NCI-H345 treated with DMSO at 0.1 percent for 48 hours (cell line): ENCODE data around the gene SETD1A.
"Not testable (repeated sequence)": the region's sequence is repeated elsewhere in the genome, so short reads cannot be mapped to it uniquely, and the experiment has no call there.

Experiments used
- DNase-seq: peaks from one replicate; lab custom pipeline; 2025; ENCODE audit not compliant: unreplicated experiment; lab: John Stamatoyannopoulos, UW

SETD1A gene

GRCh38 chr16:30997725-30998711 lies 40.5 kb downstream of the SETD1A start:
- DNase-seq = no peak

- DNase-seq = no peak
Observed at GRCh38 chr16:30998852-30999761, 41.6 kb downstream of the SETD1A start.

DNA sequence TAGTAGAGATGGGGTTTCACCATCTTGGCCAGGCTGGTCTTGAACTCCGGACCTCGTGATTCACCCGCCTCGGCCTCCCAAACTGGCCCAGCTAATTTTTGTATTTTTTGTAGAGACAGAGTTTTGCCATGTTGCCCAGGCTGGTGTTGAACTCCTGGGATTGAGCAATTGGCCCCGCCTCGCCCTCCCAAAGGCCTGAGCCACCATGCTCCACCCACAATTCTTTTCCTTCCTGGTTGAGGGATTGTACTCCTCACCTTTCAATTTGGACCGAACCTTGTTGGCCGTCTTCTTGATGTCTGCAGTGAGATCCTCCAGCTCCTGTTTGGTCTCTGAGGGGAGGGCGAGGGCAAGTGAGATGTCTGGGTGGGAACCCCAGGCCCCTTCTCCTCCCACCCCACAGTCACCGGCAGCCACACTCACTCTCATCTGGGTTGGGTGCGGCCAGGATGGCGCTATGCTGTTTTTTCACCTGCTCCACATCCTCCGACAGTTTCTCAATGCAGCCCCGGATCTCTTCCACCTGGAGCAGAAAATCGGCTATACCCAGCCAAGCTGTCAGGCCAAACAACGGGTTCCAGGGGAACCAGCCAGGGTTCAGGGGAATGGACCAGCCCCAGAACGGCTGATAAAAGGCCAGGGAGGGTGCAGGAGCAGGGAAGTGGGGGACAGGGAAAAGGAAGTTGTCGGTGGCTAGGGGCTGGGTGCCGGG lies 43.3 kb downstream of the SETD1A start:
- no peak for DNase-seq

- DNase-seq = no peak
Observed at GRCh38 chr16:31001507-31002249, 44.1 kb downstream of the SETD1A start.

DNA sequence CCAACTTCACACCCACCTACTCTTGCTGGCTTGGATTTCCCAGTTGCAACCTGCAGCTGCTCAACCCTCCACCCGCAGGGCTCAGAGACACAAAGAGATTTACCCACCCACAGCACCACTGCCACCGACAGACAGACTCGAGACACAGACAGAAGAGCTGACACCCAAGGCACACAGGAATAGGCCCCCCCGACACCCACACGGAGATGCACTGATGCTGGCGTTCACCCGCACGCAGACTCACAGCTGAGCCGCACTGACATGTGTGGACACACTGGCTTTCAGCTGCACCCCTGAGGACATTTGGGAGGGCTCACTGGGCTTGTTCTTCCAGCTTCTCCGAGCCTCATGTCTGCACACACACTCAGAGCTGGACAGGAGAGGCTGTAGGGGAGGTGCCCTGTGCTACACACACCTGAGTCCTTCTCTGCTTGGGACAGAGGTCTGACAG lies 44.7 kb downstream of the SETD1A start:
- DNase-seq = no peak

DNA sequence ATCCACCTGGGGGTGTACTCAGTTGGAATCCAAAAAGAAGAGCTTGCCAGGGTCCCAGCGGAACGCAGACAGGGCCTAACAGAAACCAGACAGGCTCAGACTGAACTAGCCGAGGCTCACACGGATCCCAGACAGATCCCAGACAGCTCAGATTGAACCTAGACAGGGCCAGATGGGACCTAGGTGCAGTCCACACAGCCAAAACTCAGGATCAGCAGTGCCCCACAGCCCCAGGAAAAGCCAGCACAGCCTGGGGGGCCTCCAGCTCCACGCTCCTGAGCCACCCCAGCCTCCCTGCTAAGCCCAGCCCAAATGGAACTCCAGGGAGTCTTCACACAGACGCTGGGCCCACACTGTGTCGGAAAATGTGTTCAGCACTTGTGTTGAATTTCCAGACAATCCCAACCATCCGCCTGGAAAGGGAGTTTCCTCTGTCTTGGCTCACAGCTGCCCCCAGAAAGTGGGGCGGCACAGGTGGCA lies 45.3 kb downstream of the SETD1A start:
- no peak for DNase-seq

DNA sequence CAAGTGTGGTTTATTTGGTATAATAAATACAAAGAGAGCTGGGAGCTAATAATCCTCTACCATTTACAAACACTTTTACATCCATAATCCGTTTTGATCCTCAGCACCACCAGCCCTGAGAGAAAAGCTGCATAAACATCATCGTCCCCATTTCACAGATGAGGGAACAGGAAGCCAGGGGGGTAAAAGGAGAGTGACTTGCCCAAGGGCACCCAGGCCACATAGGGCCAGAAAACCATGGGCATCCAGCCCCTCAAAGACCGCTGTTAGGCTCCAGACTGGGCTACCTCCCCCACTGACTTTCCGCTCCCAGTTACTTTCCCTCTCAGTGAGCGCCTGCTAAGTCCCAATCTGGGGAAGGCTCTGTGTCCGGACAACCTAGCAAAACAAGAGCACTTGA lies 46.2 kb downstream of the SETD1A start:
- DNase-seq = no peak

DNA sequence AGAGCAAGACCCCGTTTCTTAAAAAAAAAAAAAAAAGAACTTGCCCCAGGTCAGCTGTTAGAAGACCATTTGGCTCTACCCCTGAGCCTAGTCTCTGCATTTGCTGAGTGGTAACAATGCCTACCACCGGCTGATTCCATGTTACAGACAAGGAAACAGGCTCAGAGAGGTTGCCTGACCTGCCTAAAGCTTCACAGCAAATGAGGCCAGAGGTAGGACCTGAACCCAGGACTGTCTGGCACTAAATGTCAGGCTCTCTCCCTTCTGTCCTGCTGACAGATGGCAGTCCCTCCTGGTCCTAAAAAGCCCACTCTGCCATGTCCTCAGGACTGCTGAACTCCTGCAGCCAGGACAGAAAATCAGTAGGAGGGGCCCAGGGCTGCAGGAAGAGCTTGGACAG lies 47.1 kb downstream of the SETD1A start:
- DNase-seq = no peak

DNA sequence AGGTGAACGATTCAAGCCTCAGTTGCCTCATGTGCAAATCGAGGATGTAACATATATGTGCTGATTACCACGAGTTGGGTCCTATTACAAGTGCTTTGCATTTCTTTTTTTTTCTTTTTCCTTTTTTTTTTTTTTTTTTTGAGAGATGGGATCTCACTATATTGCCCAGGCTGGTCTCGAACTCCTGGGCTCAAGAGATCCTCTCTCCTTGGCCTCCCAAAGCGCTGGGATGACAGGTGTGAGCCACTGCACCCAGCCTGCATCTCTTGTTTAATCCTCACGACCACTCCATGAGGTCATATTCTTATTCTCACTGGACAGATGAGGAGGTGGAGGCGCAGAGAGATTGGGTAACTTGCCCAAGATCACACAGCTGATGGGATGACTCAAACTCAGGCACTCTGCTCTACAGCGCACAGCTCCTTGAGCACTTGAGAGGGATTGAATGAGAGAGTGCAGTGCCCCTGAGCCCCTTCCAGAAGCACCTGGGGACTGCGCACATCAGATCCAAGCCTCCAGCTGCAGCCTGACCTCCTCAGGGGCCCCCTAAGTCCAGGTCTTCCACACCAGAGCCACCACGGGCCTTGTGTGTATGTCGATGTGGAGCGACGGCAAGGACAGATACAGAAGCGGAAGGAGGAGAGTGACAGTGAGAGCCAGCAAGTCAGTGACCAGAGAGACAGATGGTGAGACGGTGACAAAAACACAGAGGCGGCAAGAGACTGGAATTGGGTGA lies 48.0 kb downstream of the SETD1A start:
- no peak for DNase-seq

DNA sequence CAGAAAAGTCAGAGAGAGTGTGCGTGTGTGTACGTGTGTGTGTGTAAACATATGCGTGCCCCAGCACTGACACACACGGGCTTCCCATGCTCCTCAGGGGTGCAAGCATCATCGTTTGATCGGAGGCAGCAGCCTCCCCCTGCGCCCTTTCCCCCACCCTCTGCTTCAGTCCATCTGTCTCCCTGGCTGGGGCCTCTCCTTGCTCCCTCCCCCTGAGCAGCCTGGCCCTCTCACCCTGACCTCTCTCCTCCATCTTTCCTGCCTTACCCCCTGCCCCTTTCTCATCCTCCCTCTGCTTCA lies 48.5 kb downstream of the SETD1A start:
- no peak for DNase-seq

- DNase-seq = no peak
Observed at GRCh38 chr16:31006589-31006988, 49.0 kb downstream of the SETD1A start.

GRCh38 chr16:31007684-31008083 lies 50.1 kb downstream of the SETD1A start:
- DNase-seq = no peak

- no peak for DNase-seq
Observed at GRCh38 chr16:31008149-31008548, 50.6 kb downstream of the SETD1A start.

GRCh38 chr16:31008551-31008950 lies 51.0 kb downstream of the SETD1A start:
- DNase-seq = no peak

GRCh38 chr16:31009120-31009519 lies 51.6 kb downstream of the SETD1A start:
- no peak for DNase-seq

DNA sequence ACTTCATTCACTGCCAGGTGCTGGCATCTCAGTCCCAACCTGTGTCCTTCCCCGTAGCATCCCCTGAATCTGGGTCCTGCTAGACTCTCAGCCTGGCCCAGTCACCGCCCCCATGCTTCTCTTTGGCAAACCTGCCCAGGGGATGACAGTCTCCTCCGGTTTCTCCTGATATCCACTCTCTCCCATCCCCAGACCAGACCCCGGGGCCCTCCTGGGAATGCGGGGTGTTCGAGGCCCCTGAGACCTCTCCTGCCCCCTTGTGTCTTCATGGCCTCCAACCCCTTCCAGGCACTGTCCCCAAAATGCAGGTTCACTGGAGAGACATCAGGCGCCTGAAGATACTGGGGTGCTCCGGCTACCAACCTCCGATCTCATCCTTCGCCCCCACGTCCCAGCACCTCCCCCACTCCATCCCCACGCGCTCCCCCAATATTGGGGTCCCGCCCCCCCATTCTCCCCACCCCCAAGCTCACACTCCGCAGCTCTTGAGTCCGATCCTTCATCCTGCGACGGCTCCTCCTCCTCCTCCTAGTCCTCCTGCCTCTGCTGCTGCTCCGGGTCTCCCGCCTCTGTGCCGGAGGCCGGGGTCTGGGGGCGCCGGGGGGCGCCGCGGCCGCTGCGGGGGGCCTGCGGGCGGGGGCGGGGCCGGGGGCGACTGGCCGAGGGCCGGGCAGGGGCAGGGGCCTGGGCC lies 52.5 kb downstream of the SETD1A start:
- no peak for DNase-seq

DNA sequence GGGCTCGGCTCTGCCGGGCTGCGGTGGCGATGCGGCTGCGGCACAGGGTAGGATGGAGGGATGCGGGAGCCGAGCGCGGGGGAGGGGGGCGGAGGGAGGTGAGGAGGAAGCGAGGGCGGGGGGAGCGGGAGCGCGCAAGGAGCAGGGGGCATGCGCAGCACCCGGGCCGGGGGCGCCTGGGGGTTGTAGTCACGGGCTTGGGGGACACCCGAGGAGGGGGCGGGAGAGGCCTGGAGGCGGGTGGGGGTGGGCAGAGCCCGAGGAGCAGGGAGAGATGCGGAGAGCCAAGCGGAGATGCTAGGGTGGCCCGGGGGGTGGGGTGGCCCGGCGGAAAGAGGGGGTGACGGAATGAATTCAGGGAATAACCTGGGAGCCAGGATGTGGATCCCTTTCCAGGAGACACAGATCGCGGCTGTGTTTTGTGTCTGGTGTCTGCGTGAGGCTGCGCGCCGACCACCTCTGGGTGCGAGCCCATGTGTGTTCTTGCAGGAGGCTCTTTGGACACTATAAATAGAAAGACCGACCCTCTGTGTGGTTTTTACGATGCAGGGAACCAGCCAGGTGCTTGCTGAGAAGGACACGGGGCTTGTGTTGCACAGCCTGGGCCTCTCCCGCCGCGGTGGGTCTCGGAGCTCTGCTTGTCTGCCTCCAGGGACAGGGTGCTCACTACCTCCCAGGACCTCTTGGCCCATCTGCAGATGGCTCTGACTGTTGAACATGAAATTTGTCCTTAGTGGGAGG lies 53.2 kb downstream of the SETD1A start, which contains the start of gene STX1B:
Gene STX1B, minus strand, starts transcription at position 54 of the 741 bp plus-strand sequence. CDS start 242 bp downstream, outside the sequence.
- no peak for DNase-seq

GRCh38 chr16:31011815-31012214 lies 54.3 kb downstream of the SETD1A start:
- not testable (repeated sequence) for DNase-seq
